GM12891 (cell line): ENCODE results near the gene FAM136A. TPM values are rescaled to one million over a fixed set of nuclear protein-coding genes. Genes with fewer than 3 reads are reported as not detected.

Source experiments
- DNase-seq: peaks from one replicate; pipeline ENCODE4 v3.0.0; 2011; ENCODE audit warnings: low spot score; ENCODE audit not compliant: insufficient read length
- FAIRE-seq: peaks from 2 replicates; lab custom pipeline; 2011; peaks lifted over from hg19 to GRCh38; lab: Jason Lieb, UNC
- PAX5 ChIP-seq: IDR thresholded peaks from 2 replicates; pipeline ENCODE4 v1.6.1; 2011; ENCODE audit warnings: low read length, moderate library complexity, mild to moderate bottlenecking; ENCODE audit not compliant: insufficient read depth, severe bottlenecking
- POLR2A ChIP-seq: IDR thresholded peaks from 2 replicates; pipeline ENCODE4 v1.6.1; 2011; ENCODE audit warnings: low read depth, low read length, control low read depth
- POLR2AphosphoS5 ChIP-seq: IDR thresholded peaks from 2 replicates; pipeline ENCODE4 v1.6.1; 2011; ENCODE audit warnings: low read depth, low read length, control low read depth
- POU2F2 ChIP-seq: IDR thresholded peaks from 2 replicates; pipeline ENCODE4 v1.6.1; 2011; ENCODE audit warnings: low read depth, mild to moderate bottlenecking, control low read depth, low read length, moderate library complexity
- SPI1 ChIP-seq: IDR thresholded peaks from 2 replicates; pipeline ENCODE4 v1.6.1; 2011; ENCODE audit warnings: low read depth, low read length, control low read depth
- TAF1 ChIP-seq: IDR thresholded peaks from 2 replicates; pipeline ENCODE4 v1.6.1; 2011; ENCODE audit warnings: low read depth, low read length, control low read depth
- polyA plus RNA-seq: library from polyadenylated mRNA; unstranded; fragments of >200 nt; gene quantifications from one replicate; pipeline ENCODE4 v1.2.1, GENCODE V29; 2012; ENCODE audit warnings: low read depth, missing spikeins, inconsistent platforms; ENCODE audit not compliant: missing spikeins

FAM136A gene
- polyA plus RNA-seq, result 53.2 TPM

DNA sequence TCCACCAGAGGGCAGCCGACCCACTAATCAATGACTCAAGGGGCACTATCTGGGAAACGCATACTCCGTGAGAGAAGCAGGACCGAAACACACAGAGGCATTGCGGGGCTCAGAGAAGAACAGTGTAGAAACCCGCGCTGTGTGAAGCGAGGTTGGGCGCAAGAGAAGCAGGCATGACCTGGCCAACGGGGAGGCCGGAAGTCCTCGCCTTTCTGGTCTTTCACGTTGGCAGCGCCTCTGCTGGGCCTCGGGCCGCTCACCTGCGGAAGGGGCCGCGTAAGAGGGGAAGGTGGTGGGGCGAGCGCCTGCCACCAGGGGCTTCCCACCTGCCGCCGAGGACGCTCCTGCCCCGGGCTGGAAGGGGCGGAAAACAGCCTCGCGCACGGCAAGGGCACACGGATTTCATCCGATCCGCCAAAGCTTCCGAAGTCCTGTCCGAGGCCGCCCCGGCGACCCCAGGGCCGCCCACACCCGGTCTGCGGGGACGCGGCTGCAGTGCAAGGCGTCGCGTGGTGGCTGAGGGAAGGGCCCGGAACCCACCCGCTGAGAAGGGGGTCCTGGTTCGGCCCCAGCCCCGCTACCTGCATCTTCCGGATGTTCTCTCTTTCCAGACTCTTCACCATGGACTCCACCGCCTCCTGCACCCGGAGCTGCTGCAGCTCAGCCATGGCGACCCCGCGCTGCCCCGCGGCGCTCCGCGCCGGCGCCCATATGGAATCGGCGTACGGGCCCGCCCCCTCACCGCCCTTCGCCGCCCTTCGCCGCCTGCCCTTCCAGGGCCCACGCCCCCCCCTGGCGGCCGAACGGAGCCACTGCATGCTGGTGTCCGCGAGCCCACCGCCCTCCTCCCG is at the start of gene FAM136A:
Gene FAM136A (minus strand): TSS at position 724 of the 851 bp plus-strand sequence. CDS start 56 bp downstream, at position 668.
- DNase-seq, result peak; percentile 84
- peak; percentile 80 for FAIRE-seq
- TF ChIP-seq PAX5 (peak; percentile 30), TAF1 (peak; percentile 68; the same call in 1 of the 2 replicates), POU2F2 (peak; percentile 71), POLR2A (peak; percentile 88), SPI1 (0 out of 2 replicates have a peak, but pooled peaks have one; percentile 3), POLR2AphosphoS5 (peak; percentile 88)

DNA sequence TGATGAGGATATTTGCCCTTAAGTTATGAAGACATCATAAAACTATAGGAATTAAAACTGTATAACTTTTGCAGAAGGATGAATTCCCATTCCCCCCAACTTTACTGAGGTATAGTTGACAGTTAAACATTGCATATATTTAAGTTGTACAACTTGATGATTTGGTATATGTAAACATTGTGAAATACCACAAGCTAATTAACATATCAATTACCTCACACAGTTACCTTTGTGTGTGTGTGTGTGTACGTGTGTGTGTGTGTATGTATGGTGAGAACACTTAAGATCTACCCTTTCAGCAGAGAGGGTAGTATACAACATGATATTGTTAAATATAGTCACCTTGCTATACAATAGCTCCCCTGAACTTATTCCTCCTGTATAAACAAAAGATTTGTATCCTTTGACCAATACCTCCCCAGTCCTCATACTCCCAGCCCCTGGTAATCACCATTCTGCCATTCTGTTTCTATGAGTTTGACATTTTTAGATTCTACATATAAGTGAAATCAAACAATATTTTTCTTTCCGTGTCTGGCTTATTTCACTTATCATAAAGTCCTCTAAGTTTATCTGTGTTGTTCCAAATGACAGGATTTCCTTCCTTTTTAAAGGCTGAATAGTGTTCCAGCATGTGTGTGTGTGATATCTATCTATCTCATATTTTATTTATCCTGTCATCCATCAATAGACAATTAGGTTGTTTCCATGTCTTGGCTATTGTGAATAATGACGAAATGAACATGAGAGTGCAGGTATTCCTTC is 48.2 kb upstream of the FAM136A start:
- TF ChIP-seq POLR2A, result no peak
- TF ChIP-seq PAX5, result no peak
- TF ChIP-seq POLR2AphosphoS5, result no peak
- TF ChIP-seq POU2F2, result no peak
- TF ChIP-seq SPI1, result no peak
- TF ChIP-seq TAF1, result no peak
- DNase-seq (no peak), FAIRE-seq (no peak)

DNA sequence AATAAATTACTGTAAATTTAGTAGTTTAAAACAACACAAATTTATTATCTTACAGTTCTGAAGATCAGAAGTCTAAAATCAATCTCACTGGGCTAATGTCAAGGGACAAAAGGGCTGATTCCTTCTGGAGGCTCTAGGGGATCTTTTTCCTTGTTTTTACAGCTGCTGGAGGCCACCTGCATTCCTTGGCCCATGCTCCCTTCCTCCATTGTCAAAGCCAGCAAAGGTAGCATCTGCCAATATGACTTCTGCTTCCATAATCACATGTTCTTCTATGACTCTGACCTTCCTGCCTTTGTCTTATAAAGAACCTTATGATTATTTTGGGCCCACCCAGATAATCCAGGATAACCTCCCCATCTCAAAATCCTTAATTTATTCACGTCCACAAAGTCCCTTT is 46.0 kb upstream of the FAM136A start:
- TF ChIP-seq POLR2AphosphoS5 (no peak), SPI1 (no peak)
- no peak for DNase-seq
- FAIRE-seq, result no peak

DNA sequence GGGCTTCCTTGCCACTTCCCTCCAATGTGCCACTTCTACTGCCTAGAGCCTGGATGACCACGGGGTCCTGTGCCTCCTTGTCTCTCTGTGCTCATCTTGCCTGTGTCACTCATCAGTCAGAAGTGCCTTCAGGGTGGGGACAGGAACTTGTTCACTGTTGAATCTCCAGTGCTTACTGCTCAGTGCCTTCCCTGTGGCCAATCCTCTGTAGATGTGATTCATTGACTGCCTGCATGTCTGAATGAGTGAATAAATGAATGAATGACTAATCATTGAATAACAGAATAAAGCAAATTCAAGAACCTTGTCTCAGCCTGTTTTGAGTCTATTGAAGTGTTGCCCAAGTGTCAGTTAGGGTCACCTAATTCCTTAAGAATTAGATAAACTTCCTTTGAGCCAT is 42.3 kb upstream of the FAM136A start:
- no peak for TF ChIP-seq POLR2A
- no peak for TF ChIP-seq POU2F2
- no peak for TF ChIP-seq TAF1
- no peak for TF ChIP-seq PAX5
- no peak for TF ChIP-seq SPI1
- TF ChIP-seq POLR2AphosphoS5, result no peak
- no peak for DNase-seq
- no peak for FAIRE-seq

DNA sequence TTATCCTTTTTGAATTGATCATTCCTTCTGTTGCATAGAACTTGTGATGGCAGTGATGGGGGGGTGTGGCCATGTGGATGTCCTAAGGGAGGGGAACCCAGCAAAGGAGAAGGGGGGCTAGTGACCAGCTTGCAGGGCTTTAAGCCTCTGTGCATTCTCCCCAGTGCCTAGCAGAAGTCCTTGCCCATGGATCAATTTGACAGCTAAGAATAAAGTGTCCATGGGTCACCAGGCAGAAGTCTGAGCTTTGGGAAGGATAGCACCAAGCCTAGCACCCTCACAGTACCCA is 39.6 kb upstream of the FAM136A start:
- no peak for FAIRE-seq
- DNase-seq, result no peak
- no peak for TF ChIP-seq POLR2AphosphoS5

DNA sequence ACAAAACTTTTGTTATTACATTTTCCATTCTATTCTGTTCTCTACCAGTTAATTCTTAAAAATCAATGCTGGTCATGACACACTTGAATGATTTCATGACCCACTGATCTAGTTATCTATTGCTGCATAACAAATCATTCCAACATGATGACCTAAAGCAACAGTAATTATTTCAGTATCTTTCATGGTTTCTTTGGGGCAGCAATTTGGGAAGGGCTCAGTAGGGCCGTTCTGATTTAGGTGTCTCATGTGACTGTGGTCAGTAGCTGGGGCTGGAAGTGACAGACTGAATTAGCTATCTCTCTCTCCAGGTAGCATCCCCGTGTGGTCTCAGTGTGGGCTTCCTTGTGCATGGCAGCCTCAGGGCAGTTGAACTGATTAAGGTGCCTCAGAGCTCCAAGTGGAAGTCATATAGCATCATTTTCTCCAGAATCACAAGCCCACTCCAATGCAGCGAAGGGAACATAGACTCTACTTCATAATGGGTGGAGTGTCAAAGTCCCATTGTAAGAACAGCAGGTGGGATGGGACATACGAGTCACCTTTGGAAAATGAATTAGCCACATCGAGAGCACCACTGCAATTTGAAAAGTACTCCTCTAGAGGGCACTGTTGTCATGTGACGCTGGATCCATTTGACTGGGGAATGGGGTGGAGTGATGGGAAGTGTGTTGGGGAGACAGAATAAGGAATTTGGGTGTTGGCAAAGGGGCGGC is 39.1 kb upstream of the FAM136A start:
- DNase-seq, result peak; percentile 42
- FAIRE-seq, result peak; percentile 96
- TF ChIP-seq POLR2A (no peak), TAF1 (no peak), PAX5 (no peak), SPI1 (no peak), POU2F2 (no peak), POLR2AphosphoS5 (no peak)

DNA sequence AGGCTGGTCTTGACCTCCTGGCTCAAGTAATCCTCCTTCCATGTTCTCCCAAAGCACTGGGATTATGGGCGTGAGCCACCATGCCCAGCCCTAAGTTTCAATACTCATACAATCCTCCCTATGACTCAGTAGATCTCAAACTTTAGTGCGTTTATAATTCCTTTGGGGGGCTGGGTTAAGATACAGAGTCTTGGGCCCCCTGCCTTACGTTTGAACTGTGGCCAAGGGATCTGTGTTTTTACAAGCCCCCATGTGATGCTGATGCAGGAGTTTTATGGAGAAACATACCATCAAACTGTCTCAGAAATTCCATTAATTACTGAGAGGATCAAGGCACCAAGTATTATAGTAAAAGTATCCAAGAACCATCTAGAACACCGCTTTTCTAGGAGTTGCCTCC is 38.2 kb upstream of the FAM136A start:
- no peak for DNase-seq
- no peak for FAIRE-seq
- no peak for TF ChIP-seq POLR2A

DNA sequence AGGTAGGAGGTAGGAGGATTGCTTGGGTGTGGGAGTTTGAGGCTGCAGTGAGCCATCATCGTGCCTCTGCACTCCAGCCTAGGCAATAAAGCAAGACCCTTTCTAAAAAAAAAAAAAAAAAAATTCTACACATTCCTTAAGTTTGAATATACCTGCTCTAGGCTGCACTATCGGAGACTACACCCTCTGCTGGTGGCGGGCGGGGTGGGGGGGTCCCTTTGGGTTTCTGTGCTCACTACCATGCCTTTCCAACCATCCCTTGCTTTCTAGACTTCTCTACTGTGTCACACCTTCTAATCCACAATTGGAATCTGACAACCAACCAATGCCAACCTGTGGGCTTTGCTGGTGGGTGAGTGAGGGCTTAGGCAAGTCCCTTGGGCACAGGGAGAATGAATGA is 34.7 kb upstream of the FAM136A start:
- no peak for FAIRE-seq

DNA sequence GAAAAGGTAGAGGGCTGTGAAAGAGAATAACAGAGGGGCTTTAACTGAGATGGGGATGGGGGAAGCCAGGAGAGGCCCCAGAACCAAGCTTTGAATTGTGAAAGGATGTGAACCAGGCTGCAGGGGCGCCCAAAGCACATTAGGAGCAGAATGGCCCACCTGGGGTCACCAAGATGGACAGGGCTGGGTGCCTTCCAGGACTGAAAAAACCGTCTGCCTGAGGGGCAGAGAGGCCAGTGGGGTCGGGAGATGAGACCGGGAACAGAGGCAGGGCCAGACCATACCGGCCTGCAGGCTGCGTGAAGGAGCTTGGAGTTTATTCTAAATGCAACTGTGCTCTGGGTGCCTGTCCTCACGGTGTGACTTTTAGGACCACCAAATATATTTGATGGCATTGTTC is 29.1 kb upstream of the FAM136A start:
- no peak for TF ChIP-seq POLR2AphosphoS5
- no peak for TF ChIP-seq TAF1
- no peak for TF ChIP-seq SPI1
- TF ChIP-seq POU2F2, result no peak
- TF ChIP-seq PAX5, result no peak
- TF ChIP-seq POLR2A, result no peak
- FAIRE-seq (no peak), DNase-seq (no peak)

More for the DNA sequence above, 34.7 kb upstream of the FAM136A start:
- TF ChIP-seq SPI1 (no peak), POU2F2 (no peak), POLR2A (no peak), POLR2AphosphoS5 (no peak), TAF1 (no peak), PAX5 (no peak)
- no peak for DNase-seq
